Loucy (cell line): ENCODE data around the gene TCEA3.

Source experiments
- H2AFZ ChIP-seq: fragments of 200-600 bp; sonication (generic); 2 replicates; pipeline ENCODE4 v1.6.0; 2016; ENCODE audit warnings: antibody characterized with exemption, mild to moderate bottlenecking, low read length, moderate library complexity
- H3F3A ChIP-seq: fragments of 200-600 bp; 2 replicates; pipeline ENCODE4 v1.6.0; 2016; ENCODE audit warnings: antibody characterized with exemption, low read depth, mild to moderate bottlenecking
- H3K27me3 ChIP-seq: fragments of 200-600 bp; sonication (generic); 2 replicates; pipeline ENCODE4 v1.6.1; 2014; ENCODE audit warnings: low read length, mild to moderate bottlenecking; ENCODE audit not compliant: insufficient read depth, poor library complexity, severe bottlenecking
- H3K36me3 ChIP-seq: fragments of 200-600 bp; sonication (generic); 2 replicates; pipeline ENCODE4 v1.6.1; 2016; ENCODE audit warnings: low read length; ENCODE audit not compliant: insufficient read depth
- H3K4me1 ChIP-seq: fragments of 200-600 bp; sonication (generic); 2 replicates; pipeline ENCODE4 v1.5.1; 2014; ENCODE audit warnings: low read length, mild to moderate bottlenecking; ENCODE audit not compliant: insufficient read depth, poor library complexity, severe bottlenecking
- H3K4me2 ChIP-seq: fragments of 200-600 bp; sonication (generic); 2 replicates; pipeline ENCODE4 v1.6.0; 2014; ENCODE audit warnings: antibody characterized with exemption, low read length, low read depth, mild to moderate bottlenecking; ENCODE audit not compliant: poor library complexity, severe bottlenecking
- H3K4me3 ChIP-seq: fragments of 200-600 bp; sonication (generic); 2 replicates; pipeline ENCODE4 v1.5.1; 2014; ENCODE audit warnings: low read length, mild to moderate bottlenecking, mixed read lengths; ENCODE audit not compliant: poor library complexity, severe bottlenecking
- H3K79me2 ChIP-seq: fragments of 200-600 bp; sonication (generic); 2 replicates; pipeline ENCODE4 v1.6.1; 2014; ENCODE audit warnings: low read length; ENCODE audit not compliant: insufficient read depth
- H3K9ac ChIP-seq: fragments of 200-600 bp; sonication (generic); 2 replicates; pipeline ENCODE4 v1.6.0; 2014; ENCODE audit warnings: mild to moderate bottlenecking, low read depth, low read length, moderate library complexity; ENCODE audit not compliant: poor library complexity, severe bottlenecking
- H3K9me2 ChIP-seq: fragments of 200-600 bp; sonication (generic); replicated peaks from 2 replicates; pipeline ENCODE4 v1.6.1; 2016; ENCODE audit warnings: low read depth, low read length, mixed read lengths
- H3K9me3 ChIP-seq: fragments of 200-600 bp; sonication (generic); 2 replicates; pipeline ENCODE4 v1.6.1; 2014; ENCODE audit warnings: mild to moderate bottlenecking, antibody characterized with exemption, low read length, low read depth; ENCODE audit not compliant: insufficient read depth
- H4K20me1 ChIP-seq: fragments of 200-600 bp; sonication (generic); 2 replicates; pipeline ENCODE4 v1.6.0; 2014; ENCODE audit warnings: antibody characterized with exemption, low read length, mild to moderate bottlenecking; ENCODE audit not compliant: insufficient read depth, poor library complexity, severe bottlenecking
- EZH2phosphoT487 ChIP-seq: fragments of 200-600 bp; IDR thresholded peaks from 2 replicates; pipeline ENCODE4 v1.6.1; 2018; ENCODE audit warnings: antibody characterized with exemption, mild to moderate bottlenecking, moderate library complexity, borderline replicate concordance
- TF ChIP-seq, protein P1 (sequence below): fragments of 200-600 bp; sonication (generic); conservative IDR thresholded peaks from 2 replicates; pipeline ENCODE4 v1.5.1; 2014; ENCODE audit warnings: mild to moderate bottlenecking, antibody characterized with exemption, low read length

TCEA3 gene

DNA sequence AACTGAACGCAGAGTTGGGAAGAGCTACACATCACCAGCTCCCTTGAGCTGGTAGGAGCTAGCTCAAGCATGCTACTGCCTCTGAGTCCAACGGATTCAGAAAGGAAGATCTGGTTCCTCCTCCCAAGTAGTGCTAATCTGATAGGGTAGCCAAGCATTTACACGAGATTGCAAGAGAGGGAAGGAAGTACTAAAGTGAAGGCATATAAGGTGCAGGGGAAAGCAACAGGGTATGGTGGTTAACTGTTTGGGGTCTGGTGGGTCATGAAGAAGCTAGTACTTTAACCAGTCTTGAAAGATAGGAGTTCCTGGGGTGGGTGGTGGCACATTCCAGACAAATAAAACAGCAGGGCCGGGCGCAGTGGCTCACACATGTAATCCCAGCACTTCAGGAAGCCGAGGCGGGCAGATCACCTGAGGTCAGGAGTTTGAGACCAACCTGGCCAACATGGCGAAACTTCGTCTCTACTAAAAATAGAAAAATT is 34.7 kb downstream of the TCEA3 start:
- H3K36me3 ChIP-seq, result no peaks in the 10 kb centered on the region
- H3K4me3 ChIP-seq, result no peak overlapping the region
- H3F3A ChIP-seq, result no peaks in the 10 kb centered on the region
- no peaks in the 10 kb centered on the region for H3K27me3 ChIP-seq
- H2AFZ ChIP-seq, result no peak overlapping the region
- no peaks in the 10 kb centered on the region for H3K4me1 ChIP-seq
- no peak overlapping the region for H3K4me2 ChIP-seq
- no peak for TF ChIP-seq EZH2phosphoT487
- no peaks in the 10 kb centered on the region for H4K20me1 ChIP-seq
- no peaks in the 10 kb centered on the region for H3K79me2 ChIP-seq
- H3K9ac ChIP-seq, result no peak overlapping the region
- no peaks in the 10 kb centered on the region for H3K9me2 ChIP-seq
- H3K9me3 ChIP-seq, result no peaks in the 10 kb centered on the region

DNA sequence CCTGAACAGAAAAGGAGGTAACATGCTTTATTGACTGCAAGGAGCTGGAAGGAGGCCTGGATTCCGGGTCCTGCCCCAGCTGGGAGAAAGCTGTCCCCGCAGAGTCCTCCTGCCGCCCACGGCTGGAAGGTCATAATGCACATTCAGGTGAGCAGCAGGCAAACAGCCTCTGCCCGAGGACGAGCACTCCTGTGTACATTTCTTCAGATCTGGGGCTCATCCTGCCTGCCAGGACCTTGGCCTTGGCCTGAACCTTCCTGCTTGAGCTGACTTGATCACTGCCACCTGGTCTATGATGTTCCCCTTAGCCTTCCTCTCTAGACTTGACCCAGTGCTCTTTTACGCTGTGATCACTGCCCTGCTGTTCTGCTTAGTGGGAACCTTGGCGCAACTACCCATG is 37.1 kb downstream of the TCEA3 start:
- no peaks in the 10 kb centered on the region for H3K27me3 ChIP-seq
- TF ChIP-seq, protein P1, sequence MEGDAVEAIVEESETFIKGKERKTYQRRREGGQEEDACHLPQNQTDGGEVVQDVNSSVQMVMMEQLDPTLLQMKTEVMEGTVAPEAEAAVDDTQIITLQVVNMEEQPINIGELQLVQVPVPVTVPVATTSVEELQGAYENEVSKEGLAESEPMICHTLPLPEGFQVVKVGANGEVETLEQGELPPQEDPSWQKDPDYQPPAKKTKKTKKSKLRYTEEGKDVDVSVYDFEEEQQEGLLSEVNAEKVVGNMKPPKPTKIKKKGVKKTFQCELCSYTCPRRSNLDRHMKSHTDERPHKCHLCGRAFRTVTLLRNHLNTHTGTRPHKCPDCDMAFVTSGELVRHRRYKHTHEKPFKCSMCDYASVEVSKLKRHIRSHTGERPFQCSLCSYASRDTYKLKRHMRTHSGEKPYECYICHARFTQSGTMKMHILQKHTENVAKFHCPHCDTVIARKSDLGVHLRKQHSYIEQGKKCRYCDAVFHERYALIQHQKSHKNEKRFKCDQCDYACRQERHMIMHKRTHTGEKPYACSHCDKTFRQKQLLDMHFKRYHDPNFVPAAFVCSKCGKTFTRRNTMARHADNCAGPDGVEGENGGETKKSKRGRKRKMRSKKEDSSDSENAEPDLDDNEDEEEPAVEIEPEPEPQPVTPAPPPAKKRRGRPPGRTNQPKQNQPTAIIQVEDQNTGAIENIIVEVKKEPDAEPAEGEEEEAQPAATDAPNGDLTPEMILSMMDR, result no peak
- TF ChIP-seq EZH2phosphoT487, result no peak

DNA sequence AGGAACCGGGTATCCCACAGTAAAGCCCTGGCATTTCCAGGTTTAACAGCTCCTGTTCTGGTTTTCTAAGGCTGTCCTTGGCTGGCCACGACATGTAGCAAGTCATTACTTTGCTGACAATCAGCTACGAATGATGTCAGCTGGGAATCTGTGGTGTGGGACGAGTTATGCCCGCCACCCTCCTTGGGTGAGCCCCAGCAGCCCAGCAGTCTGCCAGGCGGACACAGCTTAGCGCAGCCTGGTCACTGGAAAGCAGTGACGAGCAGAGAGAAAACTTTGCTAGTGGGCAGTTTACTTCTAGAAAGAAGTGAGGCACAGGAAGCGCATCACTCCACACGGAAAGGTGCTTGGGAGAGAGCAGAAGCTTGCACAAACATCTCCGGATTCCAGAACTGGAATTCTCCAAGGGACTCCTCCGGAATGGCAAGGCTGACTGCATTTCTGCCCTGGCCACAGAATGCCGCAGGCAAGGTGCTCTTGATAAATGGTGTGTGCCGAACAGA is 39.4 kb downstream of the TCEA3 start:
- Histone ChIP-seq H3K4me3 (no peak overlapping the region), H3K4me1 (no peaks in the 10 kb centered on the region), H3K9ac (no peak overlapping the region), H3K9me3 (no peaks in the 10 kb centered on the region), H3K36me3 (no peaks in the 10 kb centered on the region), H2AFZ (no peak overlapping the region), H3K79me2 (no peaks in the 10 kb centered on the region), H4K20me1 (no peaks in the 10 kb centered on the region), H3K27me3 (no peaks in the 10 kb centered on the region), H3K9me2 (no peaks in the 10 kb centered on the region), H3F3A (no peaks in the 10 kb centered on the region), H3K4me2 (no peak overlapping the region)
- TF ChIP-seq, protein P1, result no peak
- TF ChIP-seq EZH2phosphoT487, result no peak

More for the DNA sequence above, 37.1 kb downstream of the TCEA3 start:
- H3K79me2 ChIP-seq, result no peaks in the 10 kb centered on the region
- H2AFZ ChIP-seq, result no peak overlapping the region
- H4K20me1 ChIP-seq, result no peaks in the 10 kb centered on the region
- H3K36me3 ChIP-seq, result no peaks in the 10 kb centered on the region
- no peaks in the 10 kb centered on the region for H3K9me2 ChIP-seq
- no peak overlapping the region for H3K4me3 ChIP-seq
- no peak overlapping the region for H3K9ac ChIP-seq
- no peaks in the 10 kb centered on the region for H3K9me3 ChIP-seq
- no peak overlapping the region for H3K4me2 ChIP-seq
- no peaks in the 10 kb centered on the region for H3K4me1 ChIP-seq
- no peaks in the 10 kb centered on the region for H3F3A ChIP-seq
